HK-2 (cell line): ENCODE measurements around the gene FNDC4.

Experiments
- DNase-seq: peaks from one replicate; pipeline ENCODE4 v3.0.0-alpha.2; 2018; ENCODE audit not compliant: unreplicated experiment

The FNDC4 gene

GRCh38 chr2:27493948-27494283 lies 1.1 kb downstream of the FNDC4 start:
- no peak for DNase-seq

GRCh38 chr2:27492557-27492956 lies 2.4 kb downstream of the FNDC4 start:
- DNase-seq = no peak

GRCh38 chr2:27489498-27490397 lies 5.3 kb downstream of the FNDC4 start, which contains the start of gene IFT172:
Gene IFT172 (minus strand): TSS chr2:27489743. CDS start chr2:27489653, 90 bp downstream.
- peak; percentile 97 for DNase-seq

DNA sequence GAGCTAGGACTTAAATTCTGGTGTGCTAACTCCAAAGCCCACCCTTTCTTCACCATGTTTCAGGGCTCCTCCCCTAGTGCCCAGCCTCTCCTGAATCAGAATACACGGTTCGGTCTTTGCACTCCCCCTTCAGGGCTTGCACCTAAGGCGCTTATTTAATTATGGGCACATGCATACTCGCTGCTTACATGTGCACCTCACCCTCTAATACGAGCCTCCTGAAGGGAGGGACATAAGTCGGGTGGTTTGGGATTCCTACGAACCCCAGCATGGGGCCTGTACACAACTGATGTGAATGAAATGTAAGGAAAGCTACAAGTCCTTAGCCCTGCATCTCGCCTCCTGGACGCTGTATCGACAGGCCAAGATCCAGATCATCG lies 5.9 kb downstream of the FNDC4 start:
- DNase-seq = peak; percentile 24

DNA sequence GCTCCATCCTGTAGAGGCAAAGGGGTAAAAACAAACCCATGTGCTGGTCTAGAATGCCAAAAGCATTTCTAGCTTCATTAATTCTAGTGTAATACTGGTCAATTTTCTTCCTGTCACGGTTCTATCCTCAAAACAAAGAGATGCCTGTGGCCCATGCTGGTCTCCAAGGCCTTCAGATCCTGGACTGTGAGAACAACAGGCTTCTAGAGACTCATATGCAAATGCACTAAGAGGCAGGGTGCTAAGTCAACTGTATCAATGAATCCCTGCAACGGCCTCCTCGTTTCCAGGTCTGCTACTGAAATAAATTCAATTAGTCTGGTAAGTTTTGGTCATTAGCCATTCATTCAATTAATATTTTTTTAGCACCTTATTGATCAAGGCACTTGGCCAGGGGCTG lies 9.5 kb downstream of the FNDC4 start:
- no peak for DNase-seq

GRCh38 chr2:27471961-27472360 lies 23.0 kb downstream of the FNDC4 start:
- DNase-seq = no peak

GRCh38 chr2:27464443-27464842 lies 30.6 kb downstream of the FNDC4 start:
- no peak for DNase-seq

GRCh38 chr2:27461118-27461517 lies 33.9 kb downstream of the FNDC4 start:
- no peak for DNase-seq

GRCh38 chr2:27453968-27454367 lies 41.0 kb downstream of the FNDC4 start:
- no peak for DNase-seq

DNA sequence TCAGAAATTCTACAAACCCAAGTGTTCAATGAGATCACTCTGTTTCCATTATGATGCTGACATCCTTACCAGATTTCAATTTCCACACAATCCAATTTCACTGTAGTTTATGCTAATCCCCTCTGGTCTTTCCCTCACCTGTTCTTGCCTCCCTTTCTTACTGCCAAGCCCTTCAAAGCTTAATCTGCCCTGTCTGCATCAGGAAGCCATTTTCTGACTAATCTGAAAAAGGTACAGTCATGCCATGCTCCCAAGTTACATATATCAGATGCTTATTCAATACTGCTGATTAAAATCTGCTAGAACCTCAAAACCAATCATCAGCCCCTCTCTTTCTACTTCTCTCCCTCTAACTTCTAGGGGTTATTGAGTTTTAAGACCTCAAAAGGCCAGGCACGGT lies 43.9 kb downstream of the FNDC4 start:
- DNase-seq = no peak

DNA sequence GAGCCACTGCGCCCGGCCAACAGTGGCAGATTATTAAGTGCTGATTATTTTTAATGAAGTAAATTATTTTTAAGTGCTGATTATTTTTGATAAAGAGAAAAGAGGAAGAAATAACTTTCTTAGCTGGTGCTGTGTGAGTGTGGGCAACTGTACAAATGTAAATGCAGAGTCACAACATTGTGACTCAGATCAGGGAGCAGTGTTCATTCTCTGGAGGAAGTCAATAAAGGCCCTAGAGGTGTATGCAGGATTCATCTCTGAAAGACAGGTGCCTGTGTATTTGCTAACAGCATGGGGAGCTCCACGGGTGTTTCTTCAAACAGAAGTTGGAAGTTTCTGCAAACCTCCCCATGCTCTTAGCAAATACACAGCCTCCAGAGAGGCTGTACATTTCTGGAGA lies 46.6 kb downstream of the FNDC4 start:
- no peak for DNase-seq

DNA sequence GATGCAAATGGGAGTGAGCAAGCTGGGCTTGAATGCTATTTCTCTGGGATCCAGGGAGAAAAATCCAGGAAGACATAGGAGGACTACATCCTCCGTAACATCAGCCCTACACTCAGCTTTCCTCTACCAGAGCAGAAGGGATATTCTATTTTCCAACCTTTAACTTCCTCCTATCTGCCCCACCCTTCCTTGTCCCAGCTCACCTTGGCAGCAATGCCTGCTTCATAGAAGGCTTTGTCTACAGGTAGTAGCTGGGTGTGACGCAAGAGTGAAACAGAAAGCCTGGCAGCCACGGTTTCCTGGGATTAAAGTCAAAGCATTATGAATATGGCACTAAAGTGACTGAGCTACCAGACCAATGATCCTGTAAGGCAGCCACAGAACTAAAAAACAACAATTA lies 48.9 kb downstream of the FNDC4 start:
- DNase-seq = no peak

GRCh38 chr2:27445615-27446014 lies 49.4 kb downstream of the FNDC4 start:
- no peak for DNase-seq

GRCh38 chr2:27445155-27445554 lies 49.8 kb downstream of the FNDC4 start:
- DNase-seq = no peak

DNA sequence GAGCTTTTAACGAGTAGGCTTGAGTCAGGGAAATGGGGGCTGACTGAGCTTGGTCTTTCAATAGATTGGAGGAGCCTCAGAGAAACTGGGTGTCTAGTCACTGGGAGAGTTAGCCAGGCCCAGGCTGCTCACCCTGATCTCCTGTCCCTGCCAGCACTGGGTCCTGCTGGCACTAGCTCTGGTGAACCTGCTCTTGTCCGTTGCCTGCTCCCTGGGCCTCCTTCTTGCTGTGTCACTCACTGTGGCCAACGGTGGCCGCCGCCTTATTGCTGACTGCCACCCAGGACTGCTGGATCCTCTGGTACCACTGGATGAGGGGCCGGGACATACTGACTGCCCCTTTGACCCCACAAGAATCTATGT lies 52.1 kb downstream of the FNDC4 start:
- no peak for DNase-seq

DNA sequence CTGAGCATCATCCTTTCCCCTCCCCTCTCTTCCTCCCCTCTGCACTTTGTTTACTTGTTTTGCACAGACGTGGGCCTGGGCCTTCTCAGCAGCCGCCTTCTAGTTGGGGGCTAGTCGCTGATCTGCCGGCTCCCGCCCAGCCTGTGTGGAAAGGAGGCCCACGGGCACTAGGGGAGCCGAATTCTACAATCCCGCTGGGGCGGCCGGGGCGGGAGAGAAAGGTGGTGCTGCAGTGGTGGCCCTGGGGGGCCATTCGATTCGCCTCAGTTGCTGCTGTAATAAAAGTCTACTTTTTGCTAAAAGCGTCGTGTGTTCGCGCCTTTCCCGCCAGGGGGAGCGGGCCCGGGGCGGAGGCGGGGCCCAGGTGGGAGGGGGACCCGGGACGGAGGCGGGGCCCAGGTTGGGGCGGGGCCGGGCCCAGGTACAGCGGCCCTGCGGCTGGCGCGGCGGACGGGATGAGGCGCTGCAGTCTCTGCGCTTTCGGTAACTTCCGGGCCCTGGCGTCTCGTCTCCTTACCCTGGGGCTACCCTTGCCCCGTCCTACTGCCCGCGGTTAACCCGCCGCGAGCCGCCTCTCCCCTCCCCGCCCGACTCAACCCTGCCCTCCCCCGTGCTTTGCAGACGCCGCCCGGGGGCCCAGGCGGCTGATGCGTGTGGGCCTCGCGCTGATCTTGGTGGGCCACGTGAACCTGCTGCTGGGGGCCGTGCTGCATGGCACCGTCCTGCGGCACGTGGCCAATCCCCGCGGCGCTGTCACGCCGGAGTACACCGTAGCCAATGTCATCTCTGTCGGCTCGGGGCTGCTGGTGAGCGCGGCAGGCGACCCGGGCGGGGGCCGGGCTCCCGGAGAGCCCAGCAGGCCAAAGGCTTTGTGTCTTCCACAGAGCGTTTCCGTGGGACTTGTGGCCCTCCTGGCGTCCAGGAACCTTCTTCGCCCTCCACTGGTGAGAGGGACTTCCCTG lies 52.8 kb downstream of the FNDC4 start, which contains the start of gene KRTCAP3:
TSS of gene KRTCAP3 (plus strand) at position 424 of the 962 bp plus-strand sequence. CDS start at position 456, 32 bp downstream.
- DNase-seq = no peak
